Tibial nerve (tissue), 4 donors: ENCODE measurements around the gene SLC66A2. TPM values are rescaled to one million over a fixed set of nuclear protein-coding genes. Genes with fewer than 3 reads are reported as not detected.

Source experiments
- DNase-seq, 2 donors: peaks; one replicate each; pipeline ENCODE4 v3.0.0-alpha.2; 2019; ENCODE audit warnings: low spot score in 2 of 2
- H3K27ac ChIP-seq, 4 donors: fragments of 200-600 bp; sonication (generic) in 3 of 4; one replicate each; pipeline ENCODE4 v1.5.1; 2017 to 2019; ENCODE audit warnings: mild to moderate bottlenecking in 1 of 4
- H3K27me3 ChIP-seq, 2 donors: fragments of 200-600 bp; sonication (generic) in 1 of 2; one replicate each; pipeline versions ENCODE4 v1.5.1 to v1.6.0; 2017 to 2019
- H3K36me3 ChIP-seq, 3 donors: fragments of 200-600 bp; sonication (generic); one replicate each; pipeline ENCODE4 v1.5.1; 2018 to 2019
- H3K4me1 ChIP-seq, 4 donors: fragments of 200-600 bp; sonication (generic) in 3 of 4; one replicate each; pipeline ENCODE4 v1.5.1; 2017 to 2019
- H3K4me3 ChIP-seq, 4 donors: fragments of 200-600 bp; sonication (generic) in 3 of 4; one replicate each; pipeline ENCODE4 v1.5.1; 2017 to 2019; ENCODE audit warnings: mild to moderate bottlenecking in 1 of 4, moderate library complexity in 1 of 4
- H3K9me3 ChIP-seq, 4 donors: fragments of 200-600 bp; sonication (generic) in 3 of 4; one replicate each; pipeline ENCODE4 v1.5.1; 2017 to 2019
- CTCF ChIP-seq, 5 experiments: fragments of 200-600 bp in 3 of 5; fragments of 450-650 bp in 2 of 5; sonication (generic) in 3 of 5; IDR thresholded peaks; one replicate each; pipeline ENCODE4 v1.5.1; 2016 to 2019; ENCODE audit warnings: antibody characterized with exemption in 5 of 5, mild to moderate bottlenecking in 3 of 5, moderate library complexity in 2 of 5
- EP300 ChIP-seq, 2 donors: sonication (generic); formaldehyde crosslinking; IDR thresholded peaks; one replicate each; pipeline ENCODE4 v1.6.1; 2017; ENCODE audit warnings: antibody characterized with exemption in 2 of 2, mild to moderate bottlenecking in 1 of 2
- POLR2A ChIP-seq, 2 donors: fragments of 450-650 bp; IDR thresholded peaks; one replicate each; pipeline ENCODE4 v1.6.1; 2017; ENCODE audit warnings: antibody characterized with exemption in 2 of 2, mild to moderate bottlenecking in 2 of 2, moderate library complexity in 2 of 2
- WGBS, 2 donors: methylation state at CpG; one replicate each; pipeline ENCODE4 v1.1.5; 2018; 5-methylcytosine and 5-hydroxymethylcytosine counted together
- total RNA-seq, 4 donors: library from RNA; depleted of rRNA; stranded (reverse); fragments of >200 nt; gene quantifications; one replicate each; pipeline ENCODE4 v1.1.0, GENCODE V29; 2016

SLC66A2 gene
- total RNA-seq, 4 donors from 2014 or later: 112 to 361 (median 222) TPM

- peaks cover 0 to 19% (median 2%) of the 10 kb centered on the region in 4 donors for H3K4me1 ChIP-seq
These were observed 98.0 kb downstream of the SLC66A2 start for GRCh38 chr18:79853303-79853992.

GRCh38 chr18:79852561-79853302, 98.7 kb downstream of the SLC66A2 start:
- H3K27me3 ChIP-seq: no peaks in the 10 kb centered on the region
- H3K4me3 ChIP-seq: no peak overlapping the region
- no peak for DNase-seq
- 88 to 90% methylated on average over 26 to 33 of the region's 33 CpGs for WGBS, 2 donors
- H3K4me1 ChIP-seq: peaks cover 0 to 19% (median 2%) of the 10 kb centered on the region in 4 donors
- H3K27ac ChIP-seq: no peak overlapping the region
- no peaks in the 10 kb centered on the region for H3K36me3 ChIP-seq
- TF ChIP-seq CTCF (IDR thresholded peaks at IDR 0.05) (no peak), EP300 (IDR thresholded peaks at IDR 0.05) (no peak), POLR2A (IDR thresholded peaks at IDR 0.05) (no peak)
- H3K9me3 ChIP-seq: peaks cover 0 to 6% (median 0%) of the 10 kb centered on the region in 4 donors

More at GRCh38 chr18:79853303-79853992, 98.0 kb downstream of the SLC66A2 start:
- no peak overlapping the region for H3K4me3 ChIP-seq
- no peaks in the 10 kb centered on the region for H3K36me3 ChIP-seq
- H3K27ac ChIP-seq: no peak overlapping the region
- 73 to 81% methylated on average over 19 to 24 of the region's 26 CpGs for WGBS, 2 donors
- TF ChIP-seq POLR2A (IDR thresholded peaks at IDR 0.05) (no peak), CTCF (IDR thresholded peaks at IDR 0.05) (no peak), EP300 (IDR thresholded peaks at IDR 0.05) (no peak)
- no peaks in the 10 kb centered on the region for H3K27me3 ChIP-seq
- peaks cover 0 to 6% (median 0%) of the 10 kb centered on the region in 4 donors for H3K9me3 ChIP-seq
- no peak for DNase-seq

Other genes with a start within 250 kb of the SLC66A2 start
- under 1 TPM in 3 of 4 donors, not detected in 1; 0.60 to 0.84 (median 0.78) TPM for gene KCNG2, start 153.7 kb downstream of the SLC66A2 start, total RNA-seq
- 10 to 100 TPM; 18.0 to 35.4 (median 29.7) TPM for gene HSBP1L1, start 13.0 kb upstream of the SLC66A2 start, total RNA-seq
- 10 to 100 TPM; 19.0 to 34.9 (median 32.5) TPM for gene TXNL4A, start 36.9 kb upstream of the SLC66A2 start, total RNA-seq
- gene RBFA, start 82.8 kb upstream of the SLC66A2 start, total RNA-seq: 10 to 100 TPM; 33.3 to 36.1 (median 33.6) TPM
- 10 to 100 TPM; 16.5 to 21.8 (median 16.8) TPM for gene ADNP2, start 157.6 kb upstream of the SLC66A2 start, total RNA-seq